HTERT RPE-1 (cell line): Measurements from ENCODE around the gene SULT1A2.
"Not testable (repeated sequence)": the region's sequence is repeated elsewhere in the genome, so short reads cannot be mapped to it uniquely, and the experiment has no call there.

ENCODE experiments used
- in situ Hi-C: fragments of 300-500 bp; cut with MboI; formaldehyde crosslinking; loops from 4 replicates; pipeline ENCODE4 v1.14.3; 2020; ENCODE audit warnings: low sequenced_read_pairs

The SULT1A2 gene

GRCh38 chr16:28609631-28610594, 13.1 kb upstream of the SULT1A2 start, which contains the start of gene SULT1A1:
SULT1A1 (minus strand) TSS chr16:28610044; CDS start chr16:28608855, 1,189 bp downstream.
- in situ Hi-C loops, result no loop called here

GRCh38 chr16:28608867-28609596, 12.2 kb upstream of the SULT1A2 start:
- in situ Hi-C loops, result not testable (repeated sequence)

- in situ Hi-C loops, result not testable (repeated sequence)
These were observed 11.6 kb upstream of the SULT1A2 start for GRCh38 chr16:28608496-28608808.

GRCh38 chr16:28607681-28608495, 11.0 kb upstream of the SULT1A2 start:
- in situ Hi-C loops, result not testable (repeated sequence)

- in situ Hi-C loops, result no loop called here
These were observed 10.3 kb upstream of the SULT1A2 start for GRCh38 chr16:28607116-28607623.

GRCh38 chr16:28606291-28607115, 9.7 kb upstream of the SULT1A2 start:
- in situ Hi-C loops, result no loop called here

- in situ Hi-C loops, result no loop called here
These were observed 7.3 kb upstream of the SULT1A2 start for GRCh38 chr16:28604186-28604565.

- in situ Hi-C loops, result no loop called here
These were observed 6.7 kb upstream of the SULT1A2 start for GRCh38 chr16:28603381-28604185.

GRCh38 chr16:28602529-28602928, 5.7 kb upstream of the SULT1A2 start:
- in situ Hi-C loops, result no loop called here

GRCh38 chr16:28602062-28602461, 5.2 kb upstream of the SULT1A2 start:
- in situ Hi-C loops, result not testable (repeated sequence)

GRCh38 chr16:28601589-28601988, 4.7 kb upstream of the SULT1A2 start:
- in situ Hi-C loops, result not testable (repeated sequence)

GRCh38 chr16:28600965-28601364, 4.1 kb upstream of the SULT1A2 start:
- in situ Hi-C loops, result not testable (repeated sequence)

- in situ Hi-C loops, result not testable (repeated sequence)
These were observed 2.8 kb upstream of the SULT1A2 start for GRCh38 chr16:28599377-28600285.

GRCh38 chr16:28597692-28598261, 927 bp upstream of the SULT1A2 start:
- in situ Hi-C loops, result no loop called here

- in situ Hi-C loops, result no loop called here
These were observed 677 bp downstream of the SULT1A2 start for GRCh38 chr16:28596115-28596630.

GRCh38 chr16:28595451-28595850, 1.4 kb downstream of the SULT1A2 start:
- in situ Hi-C loops, result not testable (repeated sequence)

- in situ Hi-C loops, result no loop called here
These were observed 3.8 kb downstream of the SULT1A2 start for GRCh38 chr16:28592979-28593553.
